HFFc6 (cell line): ENCODE measurements around the gene CDK5. TPM values are rescaled to one million over a fixed set of nuclear protein-coding genes. Genes with fewer than 3 reads are reported as not detected.

Experiments used
- DNase-seq: peaks from one replicate; pipeline ENCODE4 v3.0.0-alpha.2; 2018
- H3K27ac Mint-ChIP-seq: 2 replicates; pipeline ENCODE4 v1.8.0; 2020; ENCODE audit warnings: mild to moderate bottlenecking, mixed read lengths
- H3K27me3 Mint-ChIP-seq: 2 replicates; pipeline ENCODE4 v1.8.0; 2021; ENCODE audit warnings: mild to moderate bottlenecking, moderate library complexity, mixed read lengths; ENCODE audit not compliant: insufficient read depth
- H3K36me3 Mint-ChIP-seq: 2 replicates; pipeline ENCODE4 v1.8.0; 2021; ENCODE audit warnings: low read depth, mixed read lengths
- H3K4me1 Mint-ChIP-seq: 2 replicates; pipeline ENCODE4 v1.8.0; 2020; ENCODE audit warnings: low read depth, mixed read lengths
- H3K4me3 Mint-ChIP-seq: 2 replicates; pipeline ENCODE4 v1.8.0; 2020; ENCODE audit warnings: mild to moderate bottlenecking, moderate library complexity, mixed read lengths
- H3K9me3 Mint-ChIP-seq: 2 replicates; pipeline ENCODE4 v1.8.0; 2020; ENCODE audit warnings: mild to moderate bottlenecking, mixed read lengths
- CTCF ChIP-seq: fragments of 200-600 bp; sonication (generic); IDR thresholded peaks from 2 replicates; pipeline ENCODE4 v1.5.0; 2021; ENCODE audit warnings: antibody characterized with exemption, mild to moderate bottlenecking
- total RNA-seq, 6 experiments: library from RNA; stranded (reverse); fragmentation: NEBNext Ultra II Directional; extraction: Animal tissue kit (Norgen Biotek cat#: 25700); gene quantifications; 2 replicates in 1 of 6; 3 replicates in 5 of 6; pipeline ENCODE4 v1.2.3, GENCODE V29; 2021

Gene CDK5
- total RNA-seq, 6 experiments from 2014 or later = 31.3 to 37.3 (median 33.4) TPM

GRCh38 chr7:151064454-151064853 lies 6.8 kb upstream of the CDK5 start:
- Mint-ChIP-seq H3K36me3 (peaks cover 16% of the 10 kb centered on the region), H3K9me3 (no peaks in the 10 kb centered on the region), H3K27ac (no peak overlapping the region), H3K4me3 (no peak overlapping the region), H3K4me1 (peaks cover 35% of the 10 kb centered on the region), H3K27me3 (peaks cover 1% of the 10 kb centered on the region)
- TF ChIP-seq CTCF = no peak
- DNase-seq = no peak

DNA sequence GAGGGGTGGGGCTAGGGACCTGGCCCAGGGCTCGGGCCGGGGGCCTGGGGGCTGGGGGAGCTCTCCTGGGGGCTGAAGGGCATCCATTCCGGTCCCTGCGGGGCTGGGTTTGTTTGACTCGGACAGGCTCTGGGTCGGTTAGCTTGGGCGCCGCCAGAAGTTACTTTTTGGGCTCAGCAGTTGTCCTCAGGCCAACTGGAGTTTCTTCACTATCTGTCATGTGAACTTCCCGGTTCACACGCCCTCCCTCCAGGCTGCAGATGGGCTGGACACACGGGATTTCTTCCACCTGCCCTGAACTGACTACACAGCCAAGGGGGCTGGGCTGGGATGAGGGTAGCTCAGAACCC lies 5.5 kb upstream of the CDK5 start:
- Mint-ChIP-seq H3K4me1 (peaks cover 45% of the 10 kb centered on the region), H3K27me3 (peaks cover 1% of the 10 kb centered on the region), H3K27ac (peak overlapping the region; percentile 78), H3K4me3 (peak overlapping the region; percentile 53), H3K9me3 (no peaks in the 10 kb centered on the region), H3K36me3 (peaks cover 13% of the 10 kb centered on the region)
- peak; percentile 47 for DNase-seq
- no peak for TF ChIP-seq CTCF

DNA sequence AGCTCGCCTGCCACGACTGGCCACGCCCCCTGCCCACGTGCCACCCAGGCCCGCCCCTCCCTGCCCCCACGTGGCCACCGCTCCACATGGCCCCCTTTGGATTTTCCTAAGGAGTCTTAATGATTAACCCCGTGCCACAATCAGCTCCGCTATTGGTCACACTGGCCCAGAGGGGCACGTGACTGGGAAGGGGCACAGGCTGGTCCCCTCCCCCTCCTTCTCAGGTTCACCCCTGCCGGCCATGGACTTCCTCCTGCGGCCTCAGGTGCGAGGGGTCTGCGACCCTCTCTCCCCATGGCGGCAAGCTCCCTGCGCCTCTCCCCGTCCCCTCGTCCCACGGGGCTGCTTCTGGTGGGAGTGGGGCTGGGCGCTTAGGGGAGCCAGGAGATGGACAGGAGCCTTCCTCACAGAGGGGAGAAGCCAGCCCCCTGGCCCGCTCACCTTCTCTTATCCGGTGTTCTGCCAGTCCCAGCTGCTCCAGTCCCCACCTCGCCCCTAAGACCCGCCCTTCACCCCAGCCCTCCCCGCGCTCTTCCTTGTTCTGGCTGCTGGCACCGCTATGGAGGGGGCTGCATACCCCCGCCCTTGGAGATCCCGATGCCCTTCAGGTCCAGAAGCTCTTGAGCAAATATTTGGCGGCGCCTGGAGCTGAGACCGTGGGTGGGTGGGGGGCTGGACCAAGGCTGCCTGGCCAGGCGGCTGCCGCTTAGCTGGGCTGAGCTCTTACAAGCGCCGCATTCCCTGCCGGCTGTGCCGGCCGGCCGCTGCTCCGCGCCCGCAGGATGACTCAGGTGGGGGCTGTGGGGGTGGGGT lies 4.9 kb upstream of the CDK5 start:
- peaks cover 41% of the 10 kb centered on the region for H3K4me1 Mint-ChIP-seq
- peak overlapping the region; percentile 97 for H3K4me3 Mint-ChIP-seq
- no peaks in the 10 kb centered on the region; the same call in 1 of the 2 replicates for H3K27me3 Mint-ChIP-seq
- H3K9me3 Mint-ChIP-seq = no peaks in the 10 kb centered on the region
- DNase-seq = peak; percentile 49
- H3K27ac Mint-ChIP-seq = peak overlapping the region; percentile 78
- H3K36me3 Mint-ChIP-seq = peaks cover 7% of the 10 kb centered on the region
- no peak for TF ChIP-seq CTCF

GRCh38 chr7:151062111-151062398 lies 4.4 kb upstream of the CDK5 start:
- Mint-ChIP-seq H3K4me3 (peak overlapping the region; percentile 97), H3K27ac (no peak overlapping the region), H3K36me3 (peaks cover 4% of the 10 kb centered on the region), H3K4me1 (peaks cover 44% of the 10 kb centered on the region), H3K9me3 (no peaks in the 10 kb centered on the region), H3K27me3 (no peaks in the 10 kb centered on the region; the same call in 1 of the 2 replicates)
- no peak for DNase-seq
- TF ChIP-seq CTCF = no peak

- H3K27ac Mint-ChIP-seq = peak overlapping the region; percentile 70
- no peak for DNase-seq
- no peaks in the 10 kb centered on the region for H3K9me3 Mint-ChIP-seq
- peaks cover 50% of the 10 kb centered on the region for H3K4me1 Mint-ChIP-seq
- H3K36me3 Mint-ChIP-seq = peaks cover 4% of the 10 kb centered on the region
- no peak for TF ChIP-seq CTCF
- H3K4me3 Mint-ChIP-seq = peak overlapping the region; percentile 97
- no peaks in the 10 kb centered on the region; the same call in 1 of the 2 replicates for H3K27me3 Mint-ChIP-seq
Measured at GRCh38 chr7:151061213-151062110, 3.8 kb upstream of the CDK5 start.
